SU-DHL-6 (cell line): Measurements from ENCODE around the gene TREML4.
A peak's percentile ranks its signal among the peaks of the same experiment; 100 is the strongest.

ENCODE experiments used
- H2AFZ ChIP-seq: fragments of 200-600 bp; sonication (generic); 2 replicates; pipeline ENCODE4 v1.6.1; 2014; ENCODE audit warnings: low read depth, mild to moderate bottlenecking, moderate library complexity, mixed read lengths, antibody characterized with exemption, low read length; ENCODE audit not compliant: severe bottlenecking
- H3F3A ChIP-seq: fragments of 200-600 bp; shearing (Covaris generic); 2 replicates; pipeline ENCODE4 v1.6.0; 2016; ENCODE audit warnings: antibody characterized with exemption, mild to moderate bottlenecking; ENCODE audit not compliant: insufficient read depth
- H3K27ac ChIP-seq: fragments of 200-600 bp; sonication (generic); 2 replicates; pipeline ENCODE4 v1.5.1; 2016; ENCODE audit warnings: low read depth, mild to moderate bottlenecking, low read length, moderate library complexity, mixed read lengths
- H3K27me3 ChIP-seq: fragments of 200-600 bp; sonication (generic), shearing (Covaris generic); 2 replicates; pipeline ENCODE4 v1.6.0; 2014; ENCODE audit warnings: mild to moderate bottlenecking, low read length
- H3K36me3 ChIP-seq: fragments of 200-600 bp; sonication (generic); 2 replicates; pipeline ENCODE4 v1.6.1; 2014; ENCODE audit warnings: mild to moderate bottlenecking, low read length, mixed read lengths
- H3K4me2 ChIP-seq: fragments of 300-600, 200-600 bp; shearing (Covaris generic), sonication (generic); 2 replicates; pipeline ENCODE4 v1.6.0; 2014; ENCODE audit warnings: low read length, low read depth, mild to moderate bottlenecking; ENCODE audit not compliant: poor library complexity, severe bottlenecking
- H3K4me3 ChIP-seq: fragments of 200-600 bp; sonication (generic); 2 replicates; pipeline ENCODE4 v1.5.1; 2014; ENCODE audit warnings: antibody characterized with exemption, low read length, mild to moderate bottlenecking, mixed read lengths; ENCODE audit not compliant: insufficient read depth, poor library complexity, severe bottlenecking
- H3K79me2 ChIP-seq: fragments of 200-600 bp; sonication (generic); 2 replicates; pipeline ENCODE4 v1.6.1; 2014; ENCODE audit warnings: mild to moderate bottlenecking, low read length, moderate library complexity; ENCODE audit not compliant: insufficient read depth
- H3K9ac ChIP-seq: fragments of 200-600 bp; sonication (generic); 2 replicates; pipeline ENCODE4 v1.7.0; 2014; ENCODE audit warnings: mild to moderate bottlenecking, low read length
- H3K9me2 ChIP-seq: fragments of 200-600 bp; sonication (generic); replicated peaks from 2 replicates; pipeline ENCODE4 v1.6.1; 2014; ENCODE audit warnings: low read length; ENCODE audit not compliant: insufficient read depth
- H3K9me3 ChIP-seq: fragments of 200-600 bp; sonication (generic); 2 replicates; pipeline ENCODE4 v1.6.1; 2014; ENCODE audit warnings: low read length, mixed read lengths; ENCODE audit not compliant: insufficient read depth
- H4K20me1 ChIP-seq: fragments of 200-600 bp; sonication (generic); 2 replicates; pipeline ENCODE4 v1.6.1; 2014; ENCODE audit warnings: low read depth, mild to moderate bottlenecking, antibody characterized with exemption, low read length, moderate library complexity, mixed read lengths
- EZH2phosphoT487 ChIP-seq: fragments of 200-600 bp; sonication (generic), shearing (Covaris generic); conservative IDR thresholded peaks from 2 replicates; pipeline ENCODE4 v1.6.1; 2018; ENCODE audit warnings: mild to moderate bottlenecking, antibody characterized with exemption, low read length, moderate library complexity, mixed read lengths
- TF ChIP-seq, protein P1 (sequence below): fragments of 200-600 bp; sonication (generic); IDR thresholded peaks from one replicate; pipeline ENCODE4 v1.5.1; 2017; ENCODE audit warnings: antibody characterized with exemption, mild to moderate bottlenecking, low read length, moderate library complexity; ENCODE audit not compliant: insufficient read depth, poor library complexity, severe bottlenecking

The TREML4 gene

DNA sequence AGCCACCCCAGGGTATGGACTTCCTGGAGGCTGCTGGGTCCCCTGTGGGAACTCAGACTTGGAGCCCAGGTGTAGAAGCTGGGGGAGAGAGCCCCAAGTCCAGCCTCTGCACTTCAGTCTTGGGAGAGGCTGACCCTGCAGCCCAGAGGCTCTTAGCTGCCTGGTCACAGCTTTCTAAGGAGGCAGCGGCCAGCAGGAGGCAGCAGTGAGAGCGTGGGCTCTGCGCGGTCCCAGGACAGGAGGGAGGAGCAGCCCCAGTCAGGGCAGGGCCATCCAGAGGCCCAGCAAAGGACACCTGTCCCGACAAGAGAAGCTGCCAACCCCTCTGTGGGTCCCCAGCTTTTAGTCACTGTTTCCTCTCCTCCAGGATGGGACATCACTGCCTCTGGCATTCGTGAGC, 36.6 kb upstream of the TREML4 start:
- TF ChIP-seq EZH2phosphoT487, result no peak
- TF ChIP-seq, protein P1, sequence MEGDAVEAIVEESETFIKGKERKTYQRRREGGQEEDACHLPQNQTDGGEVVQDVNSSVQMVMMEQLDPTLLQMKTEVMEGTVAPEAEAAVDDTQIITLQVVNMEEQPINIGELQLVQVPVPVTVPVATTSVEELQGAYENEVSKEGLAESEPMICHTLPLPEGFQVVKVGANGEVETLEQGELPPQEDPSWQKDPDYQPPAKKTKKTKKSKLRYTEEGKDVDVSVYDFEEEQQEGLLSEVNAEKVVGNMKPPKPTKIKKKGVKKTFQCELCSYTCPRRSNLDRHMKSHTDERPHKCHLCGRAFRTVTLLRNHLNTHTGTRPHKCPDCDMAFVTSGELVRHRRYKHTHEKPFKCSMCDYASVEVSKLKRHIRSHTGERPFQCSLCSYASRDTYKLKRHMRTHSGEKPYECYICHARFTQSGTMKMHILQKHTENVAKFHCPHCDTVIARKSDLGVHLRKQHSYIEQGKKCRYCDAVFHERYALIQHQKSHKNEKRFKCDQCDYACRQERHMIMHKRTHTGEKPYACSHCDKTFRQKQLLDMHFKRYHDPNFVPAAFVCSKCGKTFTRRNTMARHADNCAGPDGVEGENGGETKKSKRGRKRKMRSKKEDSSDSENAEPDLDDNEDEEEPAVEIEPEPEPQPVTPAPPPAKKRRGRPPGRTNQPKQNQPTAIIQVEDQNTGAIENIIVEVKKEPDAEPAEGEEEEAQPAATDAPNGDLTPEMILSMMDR, result peak; percentile 60

DNA sequence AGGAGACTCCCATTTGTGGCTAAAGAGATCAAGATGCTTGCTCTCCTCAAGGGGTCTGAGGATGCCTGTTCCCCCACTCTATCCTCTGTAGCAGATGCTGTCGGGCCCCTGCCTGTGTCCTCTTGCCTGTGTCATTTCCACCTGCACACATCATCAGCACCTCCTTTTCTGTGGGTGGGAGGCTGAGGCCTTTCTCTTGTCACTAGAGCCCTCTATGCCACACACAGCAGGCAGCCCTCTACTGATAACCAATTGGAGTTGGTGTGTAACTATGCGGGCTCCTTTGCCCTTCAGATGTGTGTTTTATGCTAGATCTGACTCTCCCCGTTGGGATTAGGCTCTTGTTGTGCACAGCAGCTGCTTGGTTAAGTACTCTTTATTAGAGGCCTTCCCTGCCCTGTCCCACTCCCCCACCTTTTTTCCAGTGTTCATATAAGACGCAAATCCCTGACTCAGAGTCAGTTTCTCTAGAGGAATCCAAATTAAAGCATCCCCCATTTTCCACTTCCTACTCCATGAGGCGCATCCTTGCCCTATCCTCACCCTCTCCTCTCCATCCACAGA, 34.9 kb upstream of the TREML4 start:
- Histone ChIP-seq H3K36me3 (no peaks in the 10 kb centered on the region), H3K4me2 (no peak overlapping the region), H3K9me3 (peaks cover 13% of the 10 kb centered on the region; the same call in 1 of the 2 replicates), H2AFZ (no peak overlapping the region), H3K9ac (no peak overlapping the region), H3K79me2 (no peaks in the 10 kb centered on the region), H4K20me1 (no peaks in the 10 kb centered on the region), H3K27ac (no peak overlapping the region), H3K27me3 (peaks cover 4% of the 10 kb centered on the region; the same call in 1 of the 2 replicates), H3K4me3 (no peak overlapping the region), H3K9me2 (no peaks in the 10 kb centered on the region), H3F3A (no peaks in the 10 kb centered on the region)
- TF ChIP-seq, protein P1, result no peak
- TF ChIP-seq EZH2phosphoT487, result no peak

More for the DNA sequence above, 36.6 kb upstream of the TREML4 start:
- Histone ChIP-seq H3K9me3 (peaks cover 13% of the 10 kb centered on the region; the same call in 1 of the 2 replicates), H3F3A (no peaks in the 10 kb centered on the region), H2AFZ (no peak overlapping the region), H3K4me3 (no peak overlapping the region), H3K27ac (no peak overlapping the region), H3K9ac (no peak overlapping the region), H4K20me1 (no peaks in the 10 kb centered on the region), H3K4me2 (no peak overlapping the region), H3K36me3 (no peaks in the 10 kb centered on the region), H3K27me3 (peaks cover 4% of the 10 kb centered on the region; the same call in 1 of the 2 replicates), H3K9me2 (no peaks in the 10 kb centered on the region), H3K79me2 (no peaks in the 10 kb centered on the region)

DNA sequence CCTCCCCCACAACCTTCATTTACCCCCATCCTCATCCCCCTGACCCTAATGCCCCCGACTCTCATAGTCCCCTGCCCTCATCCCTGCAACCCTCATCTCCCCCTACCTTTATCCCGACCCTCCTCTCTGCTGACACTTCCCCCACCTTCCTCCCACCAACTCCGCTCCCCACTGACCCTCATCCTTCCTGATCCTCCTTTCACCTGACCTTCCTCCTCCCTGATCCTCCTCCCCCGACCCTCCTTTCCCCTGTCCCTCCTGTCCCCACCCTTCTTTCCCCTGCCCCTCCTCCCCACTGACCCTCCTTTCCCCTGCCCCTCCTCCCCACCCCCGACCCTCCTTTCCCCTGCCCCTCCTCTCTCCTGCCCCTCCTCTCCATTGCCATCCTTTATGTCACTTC, 34.3 kb upstream of the TREML4 start:
- no peaks in the 10 kb centered on the region for H3K36me3 ChIP-seq
- no peaks in the 10 kb centered on the region for H3K79me2 ChIP-seq
- no peak overlapping the region for H3K9ac ChIP-seq
- H3F3A ChIP-seq, result no peaks in the 10 kb centered on the region
- H4K20me1 ChIP-seq, result no peaks in the 10 kb centered on the region
- peaks cover 13% of the 10 kb centered on the region; the same call in 1 of the 2 replicates for H3K9me3 ChIP-seq
- H3K27ac ChIP-seq, result no peak overlapping the region
- H2AFZ ChIP-seq, result no peak overlapping the region
- H3K27me3 ChIP-seq, result peaks cover 4% of the 10 kb centered on the region; the same call in 1 of the 2 replicates
- H3K4me2 ChIP-seq, result no peak overlapping the region
- TF ChIP-seq, protein P1, result no peak
- no peak for TF ChIP-seq EZH2phosphoT487
- H3K9me2 ChIP-seq, result no peaks in the 10 kb centered on the region
- H3K4me3 ChIP-seq, result no peak overlapping the region
